OCI-LY3 (cell line): Measurements from ENCODE around the gene NCOA3.

Experiments
- H2AFZ ChIP-seq: fragments of 200-600, 300-600 bp; shearing (Covaris generic); 2 replicates; pipeline ENCODE4 v1.6.0; 2014; ENCODE audit warnings: antibody characterized with exemption, low read depth, low read length
- H3K27ac ChIP-seq: fragments of 200-600, 300-600 bp; sonication (generic); 2 replicates; pipeline ENCODE4 v1.5.1; 2014; ENCODE audit warnings: mild to moderate bottlenecking, low read length, moderate library complexity, mixed read lengths
- H3K27me3 ChIP-seq: fragments of 200-600, 300-600 bp; sonication (generic); 2 replicates; pipeline ENCODE4 v1.6.1; 2014; ENCODE audit warnings: low read depth, low read length, mixed read lengths
- H3K36me3 ChIP-seq: fragments of 200-600, 300-600 bp; sonication (generic); replicated peaks from 2 replicates; pipeline ENCODE3; 2014; ENCODE audit warnings: low read depth, low read length, mixed read lengths
- H3K4me1 ChIP-seq: fragments of 300-600, 200-600 bp; sonication (generic); 2 replicates; pipeline ENCODE4 v1.6.1; 2014; ENCODE audit warnings: low read length, mixed read lengths
- H3K4me2 ChIP-seq: fragments of 200-600, 300-600 bp; sonication (generic); 2 replicates; pipeline ENCODE4 v1.6.1; 2014; ENCODE audit warnings: low read length, mixed read lengths
- H3K4me3 ChIP-seq: fragments of 300-600, 200-600 bp; sonication (generic); 2 replicates; pipeline ENCODE4 v1.5.1; 2014; ENCODE audit warnings: antibody characterized with exemption, mild to moderate bottlenecking, low read length, moderate library complexity
- H3K79me2 ChIP-seq: fragments of 300-600, 200-600 bp; shearing (Covaris generic); 2 replicates; pipeline ENCODE4 v1.6.1; 2014; ENCODE audit warnings: mild to moderate bottlenecking, low read length, mixed read lengths
- H3K9ac ChIP-seq: fragments of 300-600, 200-600 bp; shearing (Covaris generic); 2 replicates; pipeline ENCODE4 v1.6.0; 2014; ENCODE audit warnings: mild to moderate bottlenecking, low read length, moderate library complexity
- H3K9me3 ChIP-seq: fragments of 200-600, 300-600 bp; shearing (Covaris generic); 2 replicates; pipeline ENCODE4 v1.6.1; 2014; ENCODE audit warnings: low read length, mixed read lengths; ENCODE audit not compliant: insufficient read depth
- H4K20me1 ChIP-seq: fragments of 200-600, 300-600 bp; sonication (generic); 2 replicates; pipeline ENCODE4 v1.6.1; 2016; ENCODE audit warnings: low read length, mixed read lengths; ENCODE audit not compliant: insufficient read depth
- EZH2phosphoT487 ChIP-seq: fragments of 200-600 bp; shearing (Covaris generic); IDR thresholded peaks from 2 replicates; pipeline ENCODE4 v1.6.1; 2018; ENCODE audit warnings: antibody characterized with exemption, mixed run types, low read depth
- TF ChIP-seq, protein P1 (sequence below): fragments of 200-600, 300-600 bp; sonication (generic); IDR thresholded peaks from 2 replicates; pipeline ENCODE4 v1.5.1; 2014; ENCODE audit warnings: antibody characterized with exemption, low read length, low read depth

Gene NCOA3

DNA sequence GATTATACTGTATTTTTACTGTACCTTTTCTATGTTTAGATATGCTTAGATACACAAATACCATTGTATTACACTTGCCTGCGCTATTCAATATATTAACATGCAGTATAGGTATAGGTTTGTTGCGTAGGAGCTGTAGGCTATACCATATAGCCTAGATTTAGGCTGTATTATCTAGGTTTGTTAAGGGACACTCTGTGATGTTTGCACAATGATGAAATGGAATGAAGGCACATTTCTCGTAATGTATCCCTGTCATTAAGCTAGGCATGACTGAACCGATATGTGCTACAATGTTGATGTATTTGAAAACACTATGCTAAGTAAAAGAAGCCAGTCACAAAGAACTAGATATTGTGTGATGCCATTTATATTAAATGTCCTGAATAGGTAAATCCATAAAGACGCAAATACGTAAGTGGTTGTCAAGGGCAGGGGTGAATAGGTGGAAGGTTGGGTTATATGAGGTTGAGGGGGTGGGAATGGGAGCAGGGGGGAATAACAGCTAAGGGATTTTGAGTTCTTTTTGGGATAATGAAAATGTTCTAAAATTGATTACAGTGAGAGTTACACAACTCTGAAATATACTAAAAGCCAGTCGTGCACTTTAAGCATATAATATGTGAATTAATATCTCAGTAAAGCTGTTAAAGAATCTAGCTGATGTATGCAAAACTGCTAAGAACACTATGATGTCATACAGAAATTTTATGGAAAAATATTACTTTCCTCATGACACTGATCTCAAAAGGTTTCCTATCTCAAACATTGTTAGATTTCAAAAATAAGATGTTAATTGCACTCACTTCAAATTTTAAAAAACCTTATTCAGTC, 97.4 kb downstream of the NCOA3 start:
- no peak overlapping the region for H3K4me3 ChIP-seq
- H3K79me2 ChIP-seq = peaks cover 93% of the 10 kb centered on the region
- peaks cover 15% of the 10 kb centered on the region for H3K36me3 ChIP-seq
- peaks cover 89% of the 10 kb centered on the region for H4K20me1 ChIP-seq
- no peak overlapping the region for H3K27ac ChIP-seq
- no peaks in the 10 kb centered on the region for H3K27me3 ChIP-seq
- no peaks in the 10 kb centered on the region for H3K9me3 ChIP-seq
- no peak for TF ChIP-seq EZH2phosphoT487
- TF ChIP-seq, protein P1, sequence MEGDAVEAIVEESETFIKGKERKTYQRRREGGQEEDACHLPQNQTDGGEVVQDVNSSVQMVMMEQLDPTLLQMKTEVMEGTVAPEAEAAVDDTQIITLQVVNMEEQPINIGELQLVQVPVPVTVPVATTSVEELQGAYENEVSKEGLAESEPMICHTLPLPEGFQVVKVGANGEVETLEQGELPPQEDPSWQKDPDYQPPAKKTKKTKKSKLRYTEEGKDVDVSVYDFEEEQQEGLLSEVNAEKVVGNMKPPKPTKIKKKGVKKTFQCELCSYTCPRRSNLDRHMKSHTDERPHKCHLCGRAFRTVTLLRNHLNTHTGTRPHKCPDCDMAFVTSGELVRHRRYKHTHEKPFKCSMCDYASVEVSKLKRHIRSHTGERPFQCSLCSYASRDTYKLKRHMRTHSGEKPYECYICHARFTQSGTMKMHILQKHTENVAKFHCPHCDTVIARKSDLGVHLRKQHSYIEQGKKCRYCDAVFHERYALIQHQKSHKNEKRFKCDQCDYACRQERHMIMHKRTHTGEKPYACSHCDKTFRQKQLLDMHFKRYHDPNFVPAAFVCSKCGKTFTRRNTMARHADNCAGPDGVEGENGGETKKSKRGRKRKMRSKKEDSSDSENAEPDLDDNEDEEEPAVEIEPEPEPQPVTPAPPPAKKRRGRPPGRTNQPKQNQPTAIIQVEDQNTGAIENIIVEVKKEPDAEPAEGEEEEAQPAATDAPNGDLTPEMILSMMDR = no peak
- H2AFZ ChIP-seq = no peak overlapping the region
- no peaks in the 10 kb centered on the region for H3K4me1 ChIP-seq
- no peak overlapping the region for H3K4me2 ChIP-seq
- no peak overlapping the region for H3K9ac ChIP-seq

DNA sequence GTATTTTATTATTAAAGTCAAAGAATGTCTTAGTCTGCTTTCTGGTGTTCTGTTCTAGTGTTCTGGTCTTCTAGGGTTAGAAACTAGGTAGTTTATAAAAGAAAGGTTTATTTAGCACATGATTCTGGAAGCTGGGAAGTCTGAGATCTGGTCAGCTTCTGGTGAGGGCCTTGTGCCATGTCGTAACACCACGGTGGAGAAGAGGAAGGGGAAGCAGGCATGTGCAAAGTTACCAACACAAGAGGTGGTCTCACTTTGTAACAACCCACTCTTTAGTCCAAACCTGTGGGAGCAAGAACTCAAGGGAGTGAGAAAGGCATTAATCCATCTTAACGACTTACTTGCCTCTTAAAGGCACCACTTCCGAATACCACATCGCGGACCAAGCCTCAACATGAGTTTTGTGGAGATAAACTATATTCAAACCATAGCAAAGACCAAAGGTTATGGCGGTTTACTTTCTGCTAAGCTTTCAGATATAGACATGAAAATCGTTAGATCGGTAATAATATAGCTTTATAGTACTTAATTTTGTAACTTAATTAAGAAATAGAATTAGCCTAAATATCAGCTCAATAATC, 99.4 kb downstream of the NCOA3 start:
- H3K4me3 ChIP-seq = no peak overlapping the region
- H3K79me2 ChIP-seq = peaks cover 94% of the 10 kb centered on the region
- no peak overlapping the region for H2AFZ ChIP-seq
- no peak overlapping the region for H3K4me2 ChIP-seq
- H3K36me3 ChIP-seq = peaks cover 18% of the 10 kb centered on the region
- peaks cover 94% of the 10 kb centered on the region for H4K20me1 ChIP-seq
- TF ChIP-seq, protein P1 = no peak
- no peak for TF ChIP-seq EZH2phosphoT487
- no peak overlapping the region for H3K9ac ChIP-seq
- no peak overlapping the region for H3K27ac ChIP-seq
- no peaks in the 10 kb centered on the region for H3K4me1 ChIP-seq
- no peaks in the 10 kb centered on the region for H3K9me3 ChIP-seq
- H3K27me3 ChIP-seq = no peaks in the 10 kb centered on the region

DNA sequence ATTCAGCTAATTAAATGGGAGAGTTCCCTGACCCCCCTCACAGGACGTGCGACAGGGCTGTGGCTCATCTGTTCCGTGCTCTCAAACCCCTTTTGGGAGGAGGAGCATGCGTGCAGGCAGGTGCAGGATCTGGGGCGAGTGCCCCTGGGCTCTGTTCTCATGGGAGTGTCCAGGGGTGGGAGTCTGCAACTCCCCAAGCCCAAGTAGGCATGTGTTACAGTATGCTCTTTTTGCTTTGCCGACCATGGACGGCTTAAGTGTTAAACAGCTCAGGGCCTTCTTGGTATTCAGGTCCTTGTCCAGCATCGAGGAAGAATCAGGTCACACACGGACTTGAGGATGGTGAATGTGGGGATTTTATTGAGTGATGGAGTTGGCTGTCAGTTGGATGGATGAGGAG, 101.6 kb downstream of the NCOA3 start:
- Histone ChIP-seq H3K27ac (no peak overlapping the region), H3K9ac (no peak overlapping the region), H4K20me1 (peaks cover 90% of the 10 kb centered on the region), H3K27me3 (no peaks in the 10 kb centered on the region), H3K4me2 (no peak overlapping the region), H3K79me2 (peaks cover 95% of the 10 kb centered on the region), H3K4me3 (no peak overlapping the region), H3K4me1 (no peaks in the 10 kb centered on the region), H2AFZ (no peak overlapping the region), H3K9me3 (no peaks in the 10 kb centered on the region), H3K36me3 (peaks cover 22% of the 10 kb centered on the region)
- TF ChIP-seq, protein P1 = no peak
- no peak for TF ChIP-seq EZH2phosphoT487

DNA sequence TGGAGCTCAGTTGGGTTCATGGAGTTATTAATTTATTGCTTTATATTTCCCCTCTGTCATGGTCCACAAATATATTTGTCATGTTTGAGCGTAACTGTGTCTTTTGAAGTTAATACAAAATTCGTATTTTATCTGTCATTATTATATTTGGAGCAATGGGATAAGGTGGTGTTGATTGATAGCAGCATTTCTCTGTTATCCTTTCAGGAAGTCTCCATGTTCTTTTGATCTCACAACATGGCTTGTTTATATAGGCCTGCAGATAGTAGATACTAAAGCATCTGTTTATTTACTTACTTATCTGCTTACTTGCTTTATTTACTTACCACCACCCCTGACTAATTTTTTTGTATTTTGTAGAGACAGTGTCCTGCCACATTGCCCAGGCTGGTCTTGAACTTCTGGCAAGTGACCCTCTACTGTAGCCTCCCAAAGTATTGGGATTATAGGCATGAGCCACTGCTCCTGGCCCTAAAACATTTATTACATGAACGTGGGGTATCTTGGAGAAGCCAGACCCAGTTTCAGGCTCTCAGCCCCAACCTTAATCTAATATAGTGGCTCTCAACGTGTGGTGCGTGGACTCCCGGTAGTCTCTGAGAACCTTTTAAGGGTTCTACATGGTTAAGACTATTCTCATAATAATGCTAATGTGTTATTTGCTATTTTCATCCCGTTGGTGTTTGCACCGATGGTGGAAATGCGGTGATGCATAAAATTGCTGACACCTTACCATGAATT, 104.2 kb downstream of the NCOA3 start:
- Histone ChIP-seq H4K20me1 (peaks cover 92% of the 10 kb centered on the region), H3K9me3 (no peaks in the 10 kb centered on the region), H3K4me1 (0 out of 2 replicates have a peak, but pooled peaks cover 4% of the 10 kb centered on the region), H3K9ac (no peak overlapping the region), H3K27ac (no peak overlapping the region), H3K79me2 (peaks cover 98% of the 10 kb centered on the region), H3K36me3 (peaks cover 27% of the 10 kb centered on the region), H2AFZ (no peak overlapping the region), H3K4me2 (no peak overlapping the region), H3K27me3 (no peaks in the 10 kb centered on the region), H3K4me3 (no peak overlapping the region)
- TF ChIP-seq EZH2phosphoT487 = no peak
- TF ChIP-seq, protein P1 = no peak
